Astrocyte (in vitro differentiated cells and primary cell): Measurements from ENCODE around the gene RNF217. TPM values are rescaled to one million over a fixed set of nuclear protein-coding genes. Genes with fewer than 3 reads are reported as not detected.

ENCODE experiments used
- DNase-seq: peaks from one replicate; pipeline ENCODE4 v3.0.0-alpha.2; 2010; ENCODE audit warnings: low read depth
- FAIRE-seq: peaks from 2 replicates; lab custom pipeline; 2011; peaks lifted over from hg19 to GRCh38; lab: Jason Lieb, UNC
- H2AFZ ChIP-seq: 2 replicates; pipeline ENCODE4 v1.6.0; 2012; ENCODE audit warnings: low read depth, low read length, inconsistent platforms
- H3K27ac ChIP-seq: 2 replicates; pipeline ENCODE4 v1.5.1; 2011; ENCODE audit warnings: low read depth, low read length, inconsistent platforms
- H3K27me3 ChIP-seq: 2 replicates; pipeline ENCODE4 v1.6.0; 2011; ENCODE audit warnings: low read length, inconsistent platforms; ENCODE audit not compliant: insufficient read depth
- H3K36me3 ChIP-seq: 2 replicates; pipeline ENCODE4 v1.5.1; 2011; ENCODE audit warnings: low read length, inconsistent platforms; ENCODE audit not compliant: insufficient read depth
- H3K4me1 ChIP-seq: 2 replicates; pipeline ENCODE4 v1.5.1; 2011; ENCODE audit warnings: low read length, inconsistent platforms; ENCODE audit not compliant: insufficient read depth
- H3K4me2 ChIP-seq: 2 replicates; pipeline ENCODE4 v1.6.0; 2012; ENCODE audit warnings: low read length, inconsistent platforms
- H3K4me3 ChIP-seq: 2 replicates; pipeline ENCODE4 v1.5.1; 2011; ENCODE audit warnings: low read depth, mild to moderate bottlenecking, low read length, inconsistent platforms; ENCODE audit not compliant: insufficient read depth
- H3K79me2 ChIP-seq: 2 replicates; pipeline ENCODE4 v1.6.0; 2012; ENCODE audit warnings: mild to moderate bottlenecking, low read length, inconsistent platforms; ENCODE audit not compliant: insufficient read depth
- H3K9ac ChIP-seq: 2 replicates; pipeline ENCODE4 v1.6.0; 2012; ENCODE audit warnings: mild to moderate bottlenecking, low read length, inconsistent platforms
- H3K9me3 ChIP-seq: 2 replicates; pipeline ENCODE4 v1.5.1; 2012; ENCODE audit warnings: low read depth, mild to moderate bottlenecking, low read length, inconsistent platforms; ENCODE audit not compliant: insufficient read depth
- H4K20me1 ChIP-seq: 2 replicates; pipeline ENCODE4 v1.6.0; 2012; ENCODE audit warnings: low read length, inconsistent platforms; ENCODE audit not compliant: insufficient read depth
- H3K27ac Mint-ChIP-seq: one replicate; pipeline ENCODE4 v1.8.0; 2021; ENCODE audit warnings: mild to moderate bottlenecking, mixed read lengths; ENCODE audit not compliant: unreplicated experiment
- H3K27me3 Mint-ChIP-seq: one replicate; pipeline ENCODE4 v1.8.0; 2021; ENCODE audit warnings: low read depth, mixed read lengths; ENCODE audit not compliant: unreplicated experiment
- H3K36me3 Mint-ChIP-seq: one replicate; pipeline ENCODE4 v1.8.0; 2021; ENCODE audit warnings: low read depth, mixed read lengths; ENCODE audit not compliant: unreplicated experiment
- H3K4me1 Mint-ChIP-seq: one replicate; pipeline ENCODE4 v1.8.0; 2021; ENCODE audit warnings: low read depth, mixed read lengths; ENCODE audit not compliant: unreplicated experiment
- H3K4me3 Mint-ChIP-seq: one replicate; pipeline ENCODE4 v1.8.0; 2021; ENCODE audit warnings: mild to moderate bottlenecking, moderate library complexity, mixed read lengths; ENCODE audit not compliant: unreplicated experiment
- H3K9me3 Mint-ChIP-seq: one replicate; pipeline ENCODE4 v1.8.0; 2021; ENCODE audit warnings: mild to moderate bottlenecking, mixed read lengths; ENCODE audit not compliant: unreplicated experiment
- CTCF ChIP-seq: IDR thresholded peaks from 2 replicates; pipeline ENCODE4 v1.5.1; 2011; ENCODE audit warnings: low read depth, mild to moderate bottlenecking, inconsistent platforms, low read length, moderate library complexity; ENCODE audit not compliant: insufficient read depth
- EZH2 ChIP-seq: IDR thresholded peaks from 2 replicates; pipeline ENCODE4 v1.6.1; 2012; ENCODE audit warnings: mild to moderate bottlenecking, low read length, inconsistent platforms; ENCODE audit not compliant: insufficient read depth
- total RNA-seq: library from RNA; stranded (reverse); gene quantifications from 2 replicates; pipeline ENCODE4 v1.2.1, GENCODE V29; 2021

The RNF217 gene
- total RNA-seq, 1 donor from 2014 or later = 49.4 TPM

GRCh38 chr6:125101128-125101527 lies 138.9 kb downstream of the RNF217 start:
- Mint-ChIP-seq H3K4me1 (peaks cover 58% of the 10 kb centered on the region), H3K4me3 (no peak overlapping the region), H3K27ac (peak overlapping the region; percentile 100), H3K36me3 (no peaks in the 10 kb centered on the region), H3K27me3 (no peaks in the 10 kb centered on the region), H3K9me3 (no peaks in the 10 kb centered on the region)
- Histone ChIP-seq H3K4me3 (no peak overlapping the region), H3K4me2 (no peak overlapping the region), H3K9me3 (no peaks in the 10 kb centered on the region), H3K79me2 (no peaks in the 10 kb centered on the region), H3K27me3 (no peaks in the 10 kb centered on the region), H3K4me1 (peaks cover 42% of the 10 kb centered on the region), H4K20me1 (no peaks in the 10 kb centered on the region), H2AFZ (no peak overlapping the region), H3K9ac (no peak overlapping the region), H3K27ac (no peak overlapping the region), H3K36me3 (no peaks in the 10 kb centered on the region)
- TF ChIP-seq CTCF = no peak
- TF ChIP-seq EZH2 = no peak
- FAIRE-seq (no peak), DNase-seq (no peak)

GRCh38 chr6:125101631-125102030 lies 139.4 kb downstream of the RNF217 start:
- DNase-seq (no peak), FAIRE-seq (no peak)
- Histone ChIP-seq H3K9me3 (no peaks in the 10 kb centered on the region), H2AFZ (peak overlapping the region; percentile 36), H3K4me1 (peaks cover 42% of the 10 kb centered on the region), H3K79me2 (no peaks in the 10 kb centered on the region), H3K27ac (peak overlapping the region; percentile 78), H4K20me1 (no peaks in the 10 kb centered on the region), H3K36me3 (no peaks in the 10 kb centered on the region), H3K9ac (peak overlapping the region; percentile 22), H3K4me2 (no peak overlapping the region), H3K27me3 (no peaks in the 10 kb centered on the region), H3K4me3 (no peak overlapping the region)
- TF ChIP-seq EZH2 (no peak), CTCF (no peak)
- Mint-ChIP-seq H3K27me3 (no peaks in the 10 kb centered on the region), H3K9me3 (no peaks in the 10 kb centered on the region), H3K4me1 (peaks cover 56% of the 10 kb centered on the region), H3K4me3 (no peak overlapping the region), H3K27ac (peak overlapping the region; percentile 100), H3K36me3 (no peaks in the 10 kb centered on the region)

GRCh38 chr6:125102411-125102810 lies 140.2 kb downstream of the RNF217 start:
- TF ChIP-seq EZH2 (no peak), CTCF (no peak)
- no peak for DNase-seq
- H3K9ac ChIP-seq = peak overlapping the region; percentile 22

More at GRCh38 chr6:125102411-125102810, 140.2 kb downstream of the RNF217 start:
- no peaks in the 10 kb centered on the region for H3K9me3 Mint-ChIP-seq
- Histone ChIP-seq H3K79me2 (no peaks in the 10 kb centered on the region), H4K20me1 (no peaks in the 10 kb centered on the region), H3K27me3 (no peaks in the 10 kb centered on the region), H3K4me3 (no peak overlapping the region), H3K36me3 (no peaks in the 10 kb centered on the region), H3K4me1 (peaks cover 42% of the 10 kb centered on the region), H2AFZ (peak overlapping the region; percentile 36), H3K4me2 (peak overlapping the region; percentile 2), H3K9me3 (no peaks in the 10 kb centered on the region), H3K27ac (peak overlapping the region; percentile 78)
- H3K4me3 Mint-ChIP-seq = no peak overlapping the region
- no peak for FAIRE-seq
- peak overlapping the region; percentile 100 for H3K27ac Mint-ChIP-seq
- H3K27me3 Mint-ChIP-seq = no peaks in the 10 kb centered on the region
- no peaks in the 10 kb centered on the region for H3K36me3 Mint-ChIP-seq
- peaks cover 51% of the 10 kb centered on the region for H3K4me1 Mint-ChIP-seq
